Left lung (tissue), 10 donors: ENCODE results near the gene LITAFD. TPM values are rescaled to one million over a fixed set of nuclear protein-coding genes. Genes with fewer than 3 reads are reported as not detected.
A peak's percentile ranks its signal among the peaks of the same experiment; 100 is the strongest.

Experiments
- ATAC-seq: fragments of 200-7000 bp; cut with Tn5 transposase; one replicate; pipeline ENCODE4 v1.9.1; 2020; ENCODE audit warnings: moderate library complexity
- DNase-seq, 4 donors: peaks; one replicate each; pipeline ENCODE4 v3.0.0-alpha.2; 2013 to 2020
- H3K27ac ChIP-seq, 2 donors: fragments of 200-600 bp; sonication (generic) in 1 of 2; one replicate each; pipeline versions ENCODE4 v1.5.0 to v1.8.0; 2020 to 2021
- H3K27me3 ChIP-seq, 2 donors: fragments of 200-600 bp; sonication (generic) in 1 of 2; one replicate each; pipeline versions ENCODE4 v1.5.0 to v1.8.0; 2020 to 2021
- H3K36me3 ChIP-seq, 2 donors: fragments of 200-600 bp; sonication (generic) in 1 of 2; one replicate each; pipeline versions ENCODE4 v1.5.0 to v1.8.0; 2020 to 2021
- H3K4me1 ChIP-seq, 2 donors: fragments of 200-600 bp; one replicate each; pipeline ENCODE4 v1.8.0; 2021
- H3K4me3 ChIP-seq, 2 donors: fragments of 200-600 bp; sonication (generic) in 1 of 2; one replicate each; pipeline versions ENCODE4 v1.5.0 to v1.8.0; 2020 to 2021; ENCODE audit warnings: mild to moderate bottlenecking in 1 of 2
- H3K9me3 ChIP-seq, 2 donors: fragments of 200-600 bp; sonication (generic) in 1 of 2; one replicate each; pipeline versions ENCODE4 v1.5.0 to v1.8.0; 2020 to 2021
- intact Hi-C, 2 donors: fragments of 100-400 bp; cut with DNase I; formaldehyde crosslinking; loops; one replicate each; pipeline versions ENCODE4 v1.11.2 to v1.14.2; 2022
- polyA plus RNA-seq, 6 donors: library from polyadenylated mRNA; unstranded; fragments of 120-200 nt; gene quantifications; one replicate each; pipeline ENCODE4 v1.2.1, GENCODE V29; 2013; ENCODE audit not compliant: insufficient read length in 6 of 6
- total RNA-seq, 2 donors: library from RNA; stranded (reverse); fragmentation: NEBNext Ultra II Directional; extraction: Animal tissue kit (Norgen Biotek cat#: 25700); gene quantifications; one replicate each; pipeline ENCODE4 v1.2.1, GENCODE V29; 2021
- TF ChIP-seq, protein P1 (sequence below), 2 donors: fragments of 200-600 bp; sonication (generic) in 1 of 2; IDR thresholded peaks; one replicate each; pipeline versions ENCODE4 v1.5.0 to v1.8.0; 2021; ENCODE audit warnings: antibody characterized with exemption in 2 of 2
- donor health status: DM: no; HTN: yes; CAD: no.
- donor health status: DM: no; HTN: no; CAD: no.

LITAFD gene
- total and polyA plus RNA-seq, 8 donors: 0.18 to 0.27 TPM; not detected in 6

GRCh38 chr16:8866884-8867215 lies 15.3 kb upstream of the LITAFD start:
- peak overlapping the region; percentile 42 to 87 for H3K4me3 ChIP-seq
- TF ChIP-seq, protein P1, sequence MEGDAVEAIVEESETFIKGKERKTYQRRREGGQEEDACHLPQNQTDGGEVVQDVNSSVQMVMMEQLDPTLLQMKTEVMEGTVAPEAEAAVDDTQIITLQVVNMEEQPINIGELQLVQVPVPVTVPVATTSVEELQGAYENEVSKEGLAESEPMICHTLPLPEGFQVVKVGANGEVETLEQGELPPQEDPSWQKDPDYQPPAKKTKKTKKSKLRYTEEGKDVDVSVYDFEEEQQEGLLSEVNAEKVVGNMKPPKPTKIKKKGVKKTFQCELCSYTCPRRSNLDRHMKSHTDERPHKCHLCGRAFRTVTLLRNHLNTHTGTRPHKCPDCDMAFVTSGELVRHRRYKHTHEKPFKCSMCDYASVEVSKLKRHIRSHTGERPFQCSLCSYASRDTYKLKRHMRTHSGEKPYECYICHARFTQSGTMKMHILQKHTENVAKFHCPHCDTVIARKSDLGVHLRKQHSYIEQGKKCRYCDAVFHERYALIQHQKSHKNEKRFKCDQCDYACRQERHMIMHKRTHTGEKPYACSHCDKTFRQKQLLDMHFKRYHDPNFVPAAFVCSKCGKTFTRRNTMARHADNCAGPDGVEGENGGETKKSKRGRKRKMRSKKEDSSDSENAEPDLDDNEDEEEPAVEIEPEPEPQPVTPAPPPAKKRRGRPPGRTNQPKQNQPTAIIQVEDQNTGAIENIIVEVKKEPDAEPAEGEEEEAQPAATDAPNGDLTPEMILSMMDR (IDR thresholded peaks at IDR 0.05): no peak
- no peaks in the 10 kb centered on the region for H3K27me3 ChIP-seq
- H3K4me1 ChIP-seq: peaks cover 28 to 83% of the 10 kb centered on the region in 2 donors
- ATAC-seq (no peak), DNase-seq (peak in 1 of 4 donors; percentile 58)
- intact Hi-C loops: no loop called here
- H3K9me3 ChIP-seq: no peaks in the 10 kb centered on the region
- H3K36me3 ChIP-seq: no peaks in the 10 kb centered on the region
- H3K27ac ChIP-seq: peak overlapping the region; percentile 81 to 88

GRCh38 chr16:8867216-8867931 lies 14.8 kb upstream of the LITAFD start:
- no peaks in the 10 kb centered on the region for H3K27me3 ChIP-seq
- ATAC-seq (peak; percentile 2), DNase-seq (peak; percentile 35 to 84 (median 56))
- H3K36me3 ChIP-seq: no peaks in the 10 kb centered on the region
- peak overlapping the region; percentile 81 to 88 for H3K27ac ChIP-seq
- intact Hi-C loops: no loop called here
- no peaks in the 10 kb centered on the region for H3K9me3 ChIP-seq
- TF ChIP-seq, protein P1 (IDR thresholded peaks at IDR 0.05): no peak
- peaks cover 28 to 81% of the 10 kb centered on the region in 2 donors for H3K4me1 ChIP-seq
- peak overlapping the region; percentile 42 to 87 for H3K4me3 ChIP-seq

- Histone ChIP-seq H3K4me1 (peaks cover 28 to 76% of the 10 kb centered on the region in 2 donors), H3K9me3 (no peaks in the 10 kb centered on the region), H3K36me3 (no peaks in the 10 kb centered on the region), H3K4me3 (peak overlapping the region; percentile 42 to 87), H3K27me3 (no peaks in the 10 kb centered on the region), H3K27ac (peak overlapping the region; percentile 81 to 88)
- ATAC-seq (no peak), DNase-seq (no peak)
- intact Hi-C loops: no loop called here
- TF ChIP-seq, protein P1 (IDR thresholded peaks at IDR 0.05): no peak
Measured at GRCh38 chr16:8867932-8868415, 14.2 kb upstream of the LITAFD start.

GRCh38 chr16:8868416-8869211 lies 13.5 kb upstream of the LITAFD start, which contains the start of gene CARHSP1:
Gene CARHSP1 (minus strand): TSS chr16:8869006. CDS start chr16:8859328, 9,678 bp downstream.
- DNase-seq (peak; percentile 87 to 93 (median 92)), ATAC-seq (peak; percentile 93)
- intact Hi-C loops: no loop called here
- H3K4me3 ChIP-seq: peak within 1 kb of the TSS; percentile 42 to 87
- TF ChIP-seq, protein P1 (IDR thresholded peaks at IDR 0.05): no peak
- H3K9me3 ChIP-seq: no peaks in the 10 kb centered on the region
- no peaks in the 10 kb centered on the region for H3K36me3 ChIP-seq
- H3K27ac ChIP-seq: peak within 1 kb of the TSS; percentile 81 to 88
- no peaks in the 10 kb centered on the region for H3K27me3 ChIP-seq
- H3K4me1 ChIP-seq: peaks cover 24 to 70% of the 10 kb centered on the region in 2 donors
